Measurements from ENCODE around the gene MYMK. TPM values are rescaled to one million over a fixed set of nuclear protein-coding genes. Genes with fewer than 3 reads are reported as not detected.

The MYMK gene
- total RNA-seq, 4 donors from 2014 or later: not detected

GRCh38 chr9:133551446-133551845, 26.7 kb upstream of the MYMK start:
- TF ChIP-seq CTCF (IDR thresholded peaks at IDR 0.05): no peak
- DNase-seq (ENCODE audit: low spot score) (no peak), ATAC-seq (ENCODE audit: low FRiP score) (no peak)

- ATAC-seq (ENCODE audit: low FRiP score): no peak
- TF ChIP-seq CTCF (IDR thresholded peaks at IDR 0.05): no peak
- no peak for DNase-seq (ENCODE audit: low spot score)
These were observed 22.4 kb upstream of the MYMK start for GRCh38 chr9:133547116-133547515.

GRCh38 chr9:133546287-133546680, 21.5 kb upstream of the MYMK start:
- no peak for TF ChIP-seq CTCF (IDR thresholded peaks at IDR 0.05)
- DNase-seq (ENCODE audit: low spot score) (no peak), ATAC-seq (ENCODE audit: low FRiP score) (no peak)

- TF ChIP-seq CTCF (IDR thresholded peaks at IDR 0.05): no peak
- DNase-seq (ENCODE audit: low spot score) (no peak), ATAC-seq (ENCODE audit: low FRiP score) (peak; percentile 29)
These were observed 20.9 kb upstream of the MYMK start for GRCh38 chr9:133545494-133546286.

- no peak for DNase-seq (ENCODE audit: low spot score)
- no peak for TF ChIP-seq CTCF (IDR thresholded peaks at IDR 0.05)
- no peak for ATAC-seq (ENCODE audit: low FRiP score)
These were observed 19.2 kb upstream of the MYMK start for GRCh38 chr9:133543772-133544467.

GRCh38 chr9:133542002-133542401, 17.2 kb upstream of the MYMK start:
- ATAC-seq (ENCODE audit: low FRiP score) (no peak), DNase-seq (ENCODE audit: low spot score) (no peak)
- TF ChIP-seq CTCF (IDR thresholded peaks at IDR 0.05): no peak

- no peak for ATAC-seq (ENCODE audit: low FRiP score)
These were observed 15.9 kb upstream of the MYMK start for GRCh38 chr9:133540698-133541025.

More at GRCh38 chr9:133540698-133541025, 15.9 kb upstream of the MYMK start:
- DNase-seq (ENCODE audit: low spot score): no peak
- TF ChIP-seq CTCF (IDR thresholded peaks at IDR 0.05): no peak

All from omental fat pad (tissue), 4 donors.